ENCODE data around the gene DNAH6. TPM values are rescaled to one million over a fixed set of nuclear protein-coding genes. Genes with fewer than 3 reads are reported as not detected.

DNAH6 gene
- total RNA-seq, 2 donors from 2014 or later = 0.69 to 1.6 TPM

- Mint-ChIP-seq H3K27ac (no peak overlapping the region), H3K27me3 (no peaks in the 10 kb centered on the region), H3K36me3 (ENCODE audit: low read depth) (no peaks in the 10 kb centered on the region), H3K4me1 (peaks cover 8% of the 10 kb centered on the region), H3K9me3 (peaks cover 3% of the 10 kb centered on the region), H3K4me3 (no peak overlapping the region)
- ATAC-seq (replicated peaks) = no peak
Observed at GRCh38 chr2:84808279-84808678, 292.0 kb downstream of the DNAH6 start.

DNA sequence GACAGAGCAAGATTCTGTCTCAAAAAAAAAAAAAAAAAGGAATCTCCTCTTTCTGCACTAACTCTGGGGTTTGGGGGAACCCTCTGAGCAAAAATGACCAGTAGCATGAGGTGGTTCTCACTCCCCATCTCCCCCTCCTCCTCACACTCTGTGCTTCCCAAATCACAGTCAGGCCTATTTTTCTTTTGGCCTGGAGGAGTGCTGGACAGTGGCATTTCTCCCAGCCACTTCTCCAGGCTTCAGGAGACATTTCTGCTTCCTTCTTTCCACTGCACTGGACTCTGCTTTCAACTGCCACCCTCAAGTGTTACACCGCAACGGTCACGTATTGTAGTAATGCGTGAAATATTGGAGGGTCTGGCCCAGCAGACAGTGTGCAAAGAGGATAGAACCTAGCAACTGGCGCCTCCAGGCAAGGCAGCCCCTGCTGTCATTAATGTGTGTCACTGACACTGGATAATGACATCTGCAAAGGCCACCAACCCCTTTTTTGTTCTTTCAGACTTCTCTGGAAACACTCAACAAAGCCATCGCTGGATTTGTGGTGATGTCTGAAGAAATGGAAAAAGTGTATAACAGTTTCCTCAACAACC is 295.6 kb downstream of the DNAH6 start:
- Mint-ChIP-seq H3K27me3 (no peaks in the 10 kb centered on the region), H3K27ac (no peak overlapping the region), H3K36me3 (ENCODE audit: low read depth) (peaks cover 4% of the 10 kb centered on the region), H3K4me1 (peaks cover 20% of the 10 kb centered on the region), H3K4me3 (no peak overlapping the region), H3K9me3 (peaks cover 3% of the 10 kb centered on the region)
- no peak for ATAC-seq (replicated peaks)

- no peak overlapping the region for H3K4me3 Mint-ChIP-seq
- peaks cover 1% of the 10 kb centered on the region for H3K9me3 Mint-ChIP-seq
- H3K27ac Mint-ChIP-seq = no peak overlapping the region
- H3K4me1 Mint-ChIP-seq = peaks cover 32% of the 10 kb centered on the region
- H3K36me3 Mint-ChIP-seq (ENCODE audit: low read depth) = peaks cover 4% of the 10 kb centered on the region
- ATAC-seq (replicated peaks) = no peak
- H3K27me3 Mint-ChIP-seq = no peaks in the 10 kb centered on the region
Observed at GRCh38 chr2:84815146-84815545, 298.8 kb downstream of the DNAH6 start.

DNA sequence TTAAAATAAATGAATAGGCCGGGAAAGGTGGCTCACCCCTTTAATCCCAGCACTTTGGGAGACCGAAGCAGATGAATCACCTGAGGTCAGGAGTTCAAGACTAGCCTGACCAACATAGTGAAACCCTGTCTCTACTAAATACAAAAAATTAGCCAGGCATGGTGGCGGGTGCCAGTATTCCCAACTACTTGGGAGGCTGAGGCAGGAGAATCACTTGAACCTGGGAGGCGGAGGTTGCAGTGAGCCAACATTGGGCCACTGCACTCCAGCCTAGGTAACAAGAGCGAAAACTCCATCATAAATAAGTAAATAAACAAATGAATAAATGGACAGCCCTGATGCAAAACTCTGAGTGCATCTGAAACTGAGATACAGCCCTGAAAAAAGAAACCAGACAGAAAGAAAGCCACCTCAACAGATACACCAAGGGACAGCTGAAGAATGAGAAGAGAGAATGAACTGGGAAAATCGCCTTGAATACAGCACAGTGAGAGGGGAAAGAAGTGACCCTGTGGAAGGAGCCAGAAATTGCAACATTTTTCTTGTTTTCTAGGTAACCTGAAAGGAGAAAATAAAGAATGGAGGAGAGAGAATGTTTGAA is 300.2 kb downstream of the DNAH6 start:
- peak overlapping the region; percentile 62 for H3K4me3 Mint-ChIP-seq

GRCh38 chr2:84817239-84817655 is 300.9 kb downstream of the DNAH6 start:
- peak overlapping the region; percentile 91 for H3K27ac Mint-ChIP-seq
- H3K4me1 Mint-ChIP-seq = peaks cover 23% of the 10 kb centered on the region
- H3K9me3 Mint-ChIP-seq = no peaks in the 10 kb centered on the region
- H3K4me3 Mint-ChIP-seq = peak overlapping the region; percentile 62
- peaks cover 7% of the 10 kb centered on the region for H3K36me3 Mint-ChIP-seq (ENCODE audit: low read depth)
- peak; percentile 90 for ATAC-seq (replicated peaks)
- H3K27me3 Mint-ChIP-seq = no peaks in the 10 kb centered on the region

More for the DNA sequence above, 300.2 kb downstream of the DNAH6 start:
- Mint-ChIP-seq H3K27ac (peak overlapping the region; percentile 91), H3K4me1 (peaks cover 23% of the 10 kb centered on the region), H3K9me3 (no peaks in the 10 kb centered on the region), H3K27me3 (no peaks in the 10 kb centered on the region), H3K36me3 (ENCODE audit: low read depth) (peaks cover 4% of the 10 kb centered on the region)
- peak; percentile 65 for ATAC-seq (replicated peaks)

GRCh38 chr2:84821806-84822205 is 305.5 kb downstream of the DNAH6 start:
- H3K27me3 Mint-ChIP-seq = no peaks in the 10 kb centered on the region
- no peaks in the 10 kb centered on the region for H3K9me3 Mint-ChIP-seq
- peaks cover 21% of the 10 kb centered on the region for H3K4me1 Mint-ChIP-seq
- H3K36me3 Mint-ChIP-seq (ENCODE audit: low read depth) = peaks cover 26% of the 10 kb centered on the region
- ATAC-seq (replicated peaks) = no peak
- H3K27ac Mint-ChIP-seq = no peak overlapping the region
- H3K4me3 Mint-ChIP-seq = no peak overlapping the region

DNA sequence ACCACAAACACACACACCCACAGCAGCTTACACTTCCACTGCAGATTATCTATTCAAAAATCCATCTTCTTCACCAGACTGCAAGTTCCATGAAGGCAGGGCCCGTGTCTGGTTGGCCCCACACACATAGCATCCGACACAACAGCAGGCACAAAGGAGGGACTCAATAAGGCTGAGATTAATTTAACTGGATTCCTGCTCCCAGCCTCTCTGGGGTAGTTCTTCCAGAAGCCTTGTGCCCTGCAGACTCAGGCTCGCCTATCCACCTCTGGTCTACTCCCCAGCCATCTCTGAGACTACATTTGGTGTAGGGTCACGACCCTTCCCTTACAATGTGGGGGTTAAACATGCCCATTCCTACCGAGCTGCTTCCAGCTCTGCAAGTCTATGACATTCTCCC is 306.9 kb downstream of the DNAH6 start:
- H3K36me3 Mint-ChIP-seq (ENCODE audit: low read depth) = peaks cover 24% of the 10 kb centered on the region
- no peak for ATAC-seq (replicated peaks)
- peaks cover 13% of the 10 kb centered on the region for H3K4me1 Mint-ChIP-seq
- H3K27me3 Mint-ChIP-seq = no peaks in the 10 kb centered on the region
- H3K27ac Mint-ChIP-seq = peak overlapping the region; percentile 41
- no peaks in the 10 kb centered on the region for H3K9me3 Mint-ChIP-seq
- no peak overlapping the region for H3K4me3 Mint-ChIP-seq

DNA sequence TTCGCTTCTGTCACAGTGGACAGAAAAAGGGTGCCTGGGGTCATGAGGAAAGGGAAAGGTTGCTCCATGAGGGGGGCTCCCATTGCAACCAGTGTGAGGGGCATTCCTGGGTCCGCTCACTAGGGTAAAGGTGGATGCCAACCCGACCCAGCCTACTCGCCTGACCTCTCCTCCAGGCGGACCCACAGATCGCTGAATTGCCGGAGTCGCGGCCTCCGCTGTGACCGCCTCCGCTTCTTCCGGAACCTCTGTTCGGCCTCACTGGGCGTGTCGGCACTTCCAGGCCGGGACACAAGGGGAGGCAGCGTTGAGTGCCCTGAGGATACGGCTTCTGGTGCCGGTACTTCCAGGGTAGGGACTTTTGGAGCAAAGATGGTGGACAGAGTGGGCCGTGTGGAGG is 307.5 kb downstream of the DNAH6 start:
- no peaks in the 10 kb centered on the region for H3K9me3 Mint-ChIP-seq
- no peak for ATAC-seq (replicated peaks)
- no peak overlapping the region for H3K27ac Mint-ChIP-seq
- peaks cover 15% of the 10 kb centered on the region for H3K4me1 Mint-ChIP-seq
- no peak overlapping the region for H3K4me3 Mint-ChIP-seq
- no peaks in the 10 kb centered on the region for H3K27me3 Mint-ChIP-seq
- peaks cover 24% of the 10 kb centered on the region for H3K36me3 Mint-ChIP-seq (ENCODE audit: low read depth)

GRCh38 chr2:84827978-84828575 is 311.8 kb downstream of the DNAH6 start:
- no peak overlapping the region for H3K4me3 Mint-ChIP-seq
- H3K9me3 Mint-ChIP-seq = no peaks in the 10 kb centered on the region
- H3K27ac Mint-ChIP-seq = peak overlapping the region; percentile 84
- ATAC-seq (replicated peaks) = no peak
- H3K27me3 Mint-ChIP-seq = no peaks in the 10 kb centered on the region
- peaks cover 22% of the 10 kb centered on the region for H3K4me1 Mint-ChIP-seq
- peaks cover 13% of the 10 kb centered on the region for H3K36me3 Mint-ChIP-seq (ENCODE audit: low read depth)

DNA sequence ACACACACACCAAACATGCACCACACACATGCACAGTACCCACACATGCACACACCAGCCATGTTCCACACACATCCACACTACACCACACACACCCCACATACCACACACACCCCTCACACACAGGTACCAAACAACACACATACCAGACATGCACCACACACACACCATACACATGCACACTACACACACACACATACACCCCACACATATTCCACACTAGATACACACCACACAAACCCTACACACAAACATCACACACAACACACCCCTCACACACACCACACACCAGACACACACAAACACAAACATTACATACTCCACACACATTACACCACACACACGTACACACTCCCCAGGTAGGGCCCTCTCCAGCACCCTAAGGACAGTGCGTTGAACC is 313.4 kb downstream of the DNAH6 start:
- Mint-ChIP-seq H3K36me3 (ENCODE audit: low read depth) (no peaks in the 10 kb centered on the region), H3K4me3 (no peak overlapping the region), H3K9me3 (no peaks in the 10 kb centered on the region), H3K27ac (no peak overlapping the region), H3K4me1 (peaks cover 30% of the 10 kb centered on the region), H3K27me3 (no peaks in the 10 kb centered on the region)
- no peak for ATAC-seq (replicated peaks)

GRCh38 chr2:84830095-84830494 is 313.8 kb downstream of the DNAH6 start:
- Mint-ChIP-seq H3K4me1 (peaks cover 30% of the 10 kb centered on the region), H3K9me3 (no peaks in the 10 kb centered on the region), H3K27me3 (no peaks in the 10 kb centered on the region), H3K4me3 (no peak overlapping the region), H3K36me3 (ENCODE audit: low read depth) (no peaks in the 10 kb centered on the region), H3K27ac (no peak overlapping the region)
- no peak for ATAC-seq (replicated peaks)

DNA sequence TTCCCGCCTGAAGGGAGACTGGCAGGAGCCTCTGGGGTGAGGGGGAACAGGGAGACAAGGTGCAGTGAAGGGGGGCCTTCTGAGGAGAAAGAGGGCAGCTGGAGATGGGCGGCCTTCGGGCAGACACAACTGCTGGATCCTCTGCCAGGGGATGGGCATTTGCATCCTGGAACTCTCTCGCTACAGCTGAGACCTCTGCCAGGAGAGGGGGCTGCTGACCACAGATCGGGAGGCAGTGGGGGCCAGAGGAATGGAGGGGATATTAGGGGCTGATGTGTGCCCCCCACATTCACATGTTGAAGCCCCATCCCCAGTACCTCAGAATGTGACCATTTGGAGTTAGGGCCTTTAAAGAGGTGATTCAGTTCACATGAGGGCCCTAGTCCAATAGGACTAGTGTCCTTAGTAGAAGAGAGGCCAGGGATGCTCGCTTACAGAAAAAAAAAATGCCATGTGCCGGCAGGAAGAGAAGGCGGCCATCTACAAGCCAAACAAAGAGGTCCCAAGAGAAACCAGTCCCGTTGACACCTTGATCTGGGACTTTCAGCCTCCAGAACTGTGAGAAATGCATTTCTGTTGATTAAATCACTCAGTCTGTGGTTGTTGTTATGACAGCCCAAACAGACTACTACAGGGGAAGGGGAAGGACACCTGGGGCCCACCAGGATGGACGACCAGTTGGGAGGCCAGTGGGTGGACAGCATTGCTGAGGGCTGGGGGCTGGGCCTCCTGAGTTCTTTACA is 314.6 kb downstream of the DNAH6 start:
- H3K36me3 Mint-ChIP-seq (ENCODE audit: low read depth) = peaks cover 5% of the 10 kb centered on the region
- no peaks in the 10 kb centered on the region for H3K27me3 Mint-ChIP-seq
- no peaks in the 10 kb centered on the region for H3K9me3 Mint-ChIP-seq
- H3K4me1 Mint-ChIP-seq = peaks cover 30% of the 10 kb centered on the region
- no peak overlapping the region for H3K4me3 Mint-ChIP-seq
- ATAC-seq (replicated peaks) = no peak
- no peak overlapping the region for H3K27ac Mint-ChIP-seq

DNA sequence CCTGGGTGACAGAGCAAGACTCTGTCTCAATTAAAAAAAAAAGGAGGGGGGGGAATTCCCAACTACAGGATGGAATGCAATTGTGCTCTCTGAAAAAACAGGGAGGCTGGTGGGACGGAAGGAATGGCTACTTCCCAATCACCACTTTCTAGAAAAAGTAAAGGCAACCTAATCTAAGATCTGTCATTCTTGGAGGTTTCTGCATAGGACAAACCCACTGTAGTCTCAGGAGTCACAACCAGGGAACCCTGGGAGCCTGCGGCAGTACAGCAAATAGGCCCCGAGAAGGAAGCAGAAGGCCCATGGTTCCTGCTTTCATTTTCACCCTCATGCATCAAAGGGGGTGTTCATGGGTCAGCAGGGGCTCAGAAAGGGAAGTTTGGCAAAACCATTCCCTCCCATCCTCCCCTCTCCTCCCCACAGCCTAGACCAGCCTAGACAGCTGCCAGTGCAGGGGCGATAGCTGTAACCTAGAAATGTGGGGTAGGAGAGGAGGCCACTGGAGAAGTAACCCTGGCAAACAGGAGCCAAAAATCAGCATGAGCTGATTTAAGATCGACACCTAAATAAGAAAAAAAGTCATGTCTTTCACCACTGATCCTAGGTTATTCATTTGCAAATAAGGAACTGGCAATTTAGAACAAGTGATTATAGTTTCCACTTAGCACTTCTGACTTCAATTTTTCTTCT is 316.6 kb downstream of the DNAH6 start:
- H3K36me3 Mint-ChIP-seq (ENCODE audit: low read depth) = peaks cover 24% of the 10 kb centered on the region
- H3K27me3 Mint-ChIP-seq = no peaks in the 10 kb centered on the region
- ATAC-seq (replicated peaks) = peak; percentile 82
- H3K9me3 Mint-ChIP-seq = peaks cover 3% of the 10 kb centered on the region
- H3K4me3 Mint-ChIP-seq = no peak overlapping the region
- peaks cover 33% of the 10 kb centered on the region for H3K4me1 Mint-ChIP-seq
- no peak overlapping the region for H3K27ac Mint-ChIP-seq

DNA sequence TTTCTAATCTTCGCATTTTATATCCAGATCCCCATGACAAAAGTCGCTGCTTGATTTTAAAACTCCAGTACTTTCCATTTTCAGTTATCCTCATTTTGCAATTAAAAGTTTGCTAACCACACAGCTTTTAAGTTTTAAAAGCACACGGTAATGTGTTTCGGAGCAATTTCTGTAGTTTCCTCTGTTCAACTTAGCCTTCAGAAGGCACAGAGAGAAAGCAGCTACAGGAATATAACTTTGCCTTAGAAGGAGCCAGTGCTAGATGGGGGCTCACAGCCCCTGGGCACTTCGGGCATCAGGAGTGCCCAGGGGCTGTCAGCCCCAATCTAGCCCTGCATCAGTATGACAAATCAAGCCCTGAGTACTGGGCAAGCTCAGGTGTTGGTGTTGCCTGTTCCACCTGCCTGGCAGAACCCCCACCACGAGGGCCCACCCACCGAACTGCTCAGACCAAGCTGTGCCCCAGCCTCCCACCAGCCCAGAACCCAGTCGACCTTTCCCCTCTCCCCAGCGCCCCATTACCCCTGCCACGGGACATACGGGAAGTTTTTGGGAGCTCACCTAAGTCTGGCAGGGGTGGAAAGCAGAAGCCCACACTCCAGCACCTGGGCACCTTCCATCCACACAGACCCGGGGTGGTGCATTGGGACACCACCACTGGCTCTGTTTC is 317.3 kb downstream of the DNAH6 start:
- H3K4me3 Mint-ChIP-seq = no peak overlapping the region
- peaks cover 32% of the 10 kb centered on the region for H3K4me1 Mint-ChIP-seq
- peak; percentile 39 for ATAC-seq (replicated peaks)
- peaks cover 3% of the 10 kb centered on the region for H3K9me3 Mint-ChIP-seq
- H3K36me3 Mint-ChIP-seq (ENCODE audit: low read depth) = peaks cover 31% of the 10 kb centered on the region
- no peak overlapping the region for H3K27ac Mint-ChIP-seq
- H3K27me3 Mint-ChIP-seq = no peaks in the 10 kb centered on the region

Data from activated T-helper 17 cell treated with anti-CD3 and anti-CD28 coated beads, Interleukin-2, amount 50 U/mL, for 72 hours (primary cell).